GM20431 (cell line): Measurements from ENCODE around the gene AFAP1.

Experiments
- in situ Hi-C: fragments of 300-500 bp; cut with MseI, MboI; formaldehyde crosslinking; loops from one replicate; pipeline ENCODE4 v1.15.0; 2020; ENCODE audit warnings: low sequenced_read_pairs; ENCODE audit not compliant: unreplicated experiment

The AFAP1 gene

GRCh38 chr4:7778510-7779431 is 160.9 kb downstream of the AFAP1 start:
- in situ Hi-C loops, result no loop called here

DNA sequence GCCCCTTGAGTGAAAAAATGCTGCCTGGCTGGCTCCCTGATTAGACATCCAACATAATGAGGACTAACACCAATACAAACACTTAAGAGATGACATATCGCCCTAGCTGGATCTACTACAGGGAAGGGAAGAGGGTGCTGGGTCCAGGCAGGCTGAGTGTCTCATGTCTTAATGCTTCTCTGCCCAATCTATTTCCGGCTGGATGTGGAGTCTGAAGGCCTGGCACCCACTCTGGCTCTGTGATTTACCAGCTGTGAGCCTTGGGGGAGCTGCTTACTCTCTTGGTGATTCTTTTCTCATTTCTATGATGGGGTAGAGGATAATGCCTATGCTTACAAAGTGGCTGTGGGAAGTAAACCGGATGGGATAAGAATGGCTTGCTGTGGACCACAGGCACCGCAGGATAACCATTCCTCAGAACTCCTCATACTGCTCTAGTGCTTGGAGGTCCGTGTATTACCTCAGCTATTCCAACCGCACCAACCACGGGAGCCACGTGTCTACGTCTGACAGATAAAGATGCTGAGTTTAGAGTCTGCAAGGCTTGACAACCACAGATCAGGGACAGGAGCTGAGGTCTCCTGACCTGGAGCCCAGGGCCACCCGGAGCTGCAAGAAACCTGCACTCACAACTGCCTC is 161.7 kb downstream of the AFAP1 start:
- in situ Hi-C loops, result no loop called here

GRCh38 chr4:7777017-7777710 is 162.5 kb downstream of the AFAP1 start:
- in situ Hi-C loops, result no loop called here

GRCh38 chr4:7775396-7775795 is 164.3 kb downstream of the AFAP1 start:
- in situ Hi-C loops, result no loop called here

- in situ Hi-C loops, result no loop called here
Measured at GRCh38 chr4:7774301-7775294, 165.1 kb downstream of the AFAP1 start.

DNA sequence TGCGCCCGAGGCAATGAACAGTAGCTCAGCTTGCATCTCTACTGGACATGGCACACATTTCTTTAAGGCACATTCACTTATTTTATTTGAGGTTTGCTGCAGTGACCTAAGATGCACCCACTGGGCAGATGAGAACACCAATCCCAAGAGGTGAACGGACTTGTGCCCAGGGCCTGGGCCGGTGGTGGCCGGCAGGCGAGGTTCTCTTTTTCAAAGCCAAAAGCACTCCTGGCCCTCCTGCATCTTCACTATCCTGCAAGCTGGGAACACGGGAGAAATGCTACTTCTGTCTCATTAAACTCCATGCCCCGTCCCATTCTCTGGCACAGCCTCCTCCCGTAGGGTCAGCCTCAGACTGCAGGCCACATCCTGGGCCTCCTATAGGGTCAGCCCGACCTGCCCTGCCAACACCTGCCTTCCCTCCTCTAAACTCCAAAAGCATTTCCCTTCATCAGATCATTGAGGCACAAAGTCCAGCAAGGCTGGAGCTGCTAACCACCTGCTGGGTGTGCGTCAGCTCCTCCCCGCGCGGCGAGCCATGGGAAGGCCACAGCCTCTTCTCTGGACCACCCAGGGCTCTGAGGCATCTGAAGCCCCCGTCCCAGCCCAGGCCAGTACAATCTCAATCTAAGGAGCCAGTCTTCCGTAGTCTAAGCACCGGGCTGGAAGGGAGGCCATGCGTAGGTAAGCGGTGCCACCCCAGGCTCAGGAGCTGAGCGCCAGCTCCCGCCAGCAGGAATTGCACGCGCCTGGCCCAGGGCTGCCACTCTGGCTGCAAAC is 166.1 kb downstream of the AFAP1 start:
- in situ Hi-C loops, result no loop called here

DNA sequence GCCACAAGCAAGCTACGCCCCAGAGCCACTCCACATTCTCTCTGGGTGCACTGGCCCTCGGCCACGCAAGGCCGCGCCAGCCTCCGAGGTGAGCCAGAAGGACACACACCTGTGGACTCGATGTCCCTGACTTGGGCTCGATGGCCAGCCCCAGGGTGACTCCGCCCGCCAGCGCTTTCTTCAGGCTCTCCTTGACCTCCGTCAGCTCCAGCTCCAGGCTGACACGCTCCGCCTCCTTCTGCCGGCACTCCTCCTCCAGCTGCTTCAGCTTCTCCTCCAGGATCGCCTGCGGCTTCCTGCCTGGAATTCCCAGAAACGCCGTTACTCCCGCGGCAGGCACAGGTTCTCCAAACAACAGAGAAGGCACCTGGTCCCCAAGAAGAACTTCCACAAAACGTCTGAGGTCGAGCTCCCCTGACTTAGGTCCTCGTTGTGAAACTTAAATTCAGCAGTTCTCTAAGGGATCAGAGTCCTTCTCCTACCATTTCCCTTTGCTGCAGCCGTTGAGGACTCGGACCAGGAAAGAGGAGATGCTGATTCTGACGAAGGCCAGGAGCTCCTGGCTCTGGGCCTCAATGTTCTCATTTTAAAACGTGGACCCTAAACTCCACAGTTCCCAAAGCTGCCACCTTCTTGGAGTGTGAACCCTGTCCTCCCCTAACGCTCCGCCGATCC is 166.8 kb downstream of the AFAP1 start:
- in situ Hi-C loops, result no loop called here

- in situ Hi-C loops, result no loop called here
Measured at GRCh38 chr4:7771541-7772507, 167.8 kb downstream of the AFAP1 start.

DNA sequence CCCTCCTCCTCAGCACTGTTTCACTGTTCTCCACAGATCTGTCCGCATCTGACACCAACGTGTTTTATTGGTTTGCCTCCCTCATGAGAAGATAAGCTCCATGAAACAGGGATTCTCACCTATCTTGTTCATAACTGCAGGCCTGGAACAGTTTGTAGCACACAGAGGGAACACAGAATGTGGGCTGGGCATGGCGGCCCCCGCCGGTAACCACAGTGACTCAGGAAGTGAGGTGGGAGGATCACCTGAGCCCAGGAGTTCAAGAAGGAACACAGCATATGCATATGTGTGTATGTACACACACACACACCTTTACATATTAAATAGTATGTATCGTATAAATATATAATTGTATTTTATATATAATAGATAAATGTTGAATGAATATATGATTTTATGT is 168.6 kb downstream of the AFAP1 start:
- in situ Hi-C loops, result no loop called here

DNA sequence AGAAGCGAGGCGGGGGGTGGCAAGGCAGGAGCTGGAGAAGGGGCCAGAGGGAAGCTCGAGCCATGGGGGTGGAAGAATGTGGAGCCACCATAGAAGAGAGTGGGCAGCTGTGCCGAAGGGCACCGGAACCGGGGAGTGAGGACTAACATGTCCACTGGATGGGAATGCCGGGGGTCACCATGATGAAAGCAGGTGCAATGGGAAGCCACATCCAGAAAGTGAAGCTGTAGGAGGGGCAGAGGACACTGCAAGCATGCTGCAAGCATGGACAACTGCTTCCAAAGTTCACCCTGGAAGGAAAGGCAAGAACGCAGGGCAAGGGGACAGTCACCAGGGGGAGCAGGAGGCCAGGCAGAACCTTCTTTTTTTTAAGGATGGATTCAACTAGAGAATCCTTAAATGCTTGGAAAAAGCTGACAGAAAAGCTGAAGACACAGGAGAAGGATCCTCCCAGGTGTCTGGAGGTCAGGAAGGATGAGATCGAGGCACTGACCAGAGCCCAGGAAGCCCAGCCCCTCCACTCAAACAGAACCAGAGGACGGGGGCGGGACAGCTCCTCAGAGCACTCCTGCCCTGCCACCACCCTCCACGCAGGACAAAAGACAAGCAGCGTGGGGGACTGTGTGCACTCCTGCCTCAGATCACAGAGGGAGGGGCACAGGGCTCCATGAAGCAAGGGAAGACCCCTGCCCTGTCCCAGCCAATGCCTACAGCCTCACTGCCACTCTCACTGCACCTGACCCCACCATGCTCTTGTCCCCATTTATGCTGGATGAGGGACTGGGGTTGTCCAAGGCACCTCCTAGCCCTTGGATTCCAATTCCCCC is 169.2 kb downstream of the AFAP1 start:
- in situ Hi-C loops, result no loop called here

GRCh38 chr4:7769396-7770223 is 170.1 kb downstream of the AFAP1 start:
- in situ Hi-C loops, result no loop called here

GRCh38 chr4:7768736-7769135 is 170.9 kb downstream of the AFAP1 start:
- in situ Hi-C loops, result no loop called here

DNA sequence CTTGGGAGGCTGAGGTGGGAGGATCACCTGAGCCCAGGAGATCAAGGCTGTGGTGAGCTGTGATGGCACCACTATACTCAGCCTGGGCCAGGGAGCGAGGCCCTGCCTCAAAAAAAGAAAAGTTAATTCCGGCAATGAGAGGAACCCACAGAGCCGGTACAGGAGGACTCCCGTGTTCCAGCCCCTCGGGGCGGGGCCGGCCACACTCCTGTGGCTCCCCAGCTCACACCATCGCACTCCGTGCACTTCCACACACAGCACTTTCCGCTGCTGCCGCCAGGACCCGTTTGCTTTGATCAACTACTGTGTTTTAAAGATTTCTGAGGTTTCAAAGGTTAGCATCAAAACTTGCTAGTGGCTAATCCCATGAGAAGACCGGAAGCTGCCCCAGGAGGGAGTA is 171.7 kb downstream of the AFAP1 start:
- in situ Hi-C loops, result no loop called here

GRCh38 chr4:7767526-7767925 is 172.1 kb downstream of the AFAP1 start:
- in situ Hi-C loops, result no loop called here

DNA sequence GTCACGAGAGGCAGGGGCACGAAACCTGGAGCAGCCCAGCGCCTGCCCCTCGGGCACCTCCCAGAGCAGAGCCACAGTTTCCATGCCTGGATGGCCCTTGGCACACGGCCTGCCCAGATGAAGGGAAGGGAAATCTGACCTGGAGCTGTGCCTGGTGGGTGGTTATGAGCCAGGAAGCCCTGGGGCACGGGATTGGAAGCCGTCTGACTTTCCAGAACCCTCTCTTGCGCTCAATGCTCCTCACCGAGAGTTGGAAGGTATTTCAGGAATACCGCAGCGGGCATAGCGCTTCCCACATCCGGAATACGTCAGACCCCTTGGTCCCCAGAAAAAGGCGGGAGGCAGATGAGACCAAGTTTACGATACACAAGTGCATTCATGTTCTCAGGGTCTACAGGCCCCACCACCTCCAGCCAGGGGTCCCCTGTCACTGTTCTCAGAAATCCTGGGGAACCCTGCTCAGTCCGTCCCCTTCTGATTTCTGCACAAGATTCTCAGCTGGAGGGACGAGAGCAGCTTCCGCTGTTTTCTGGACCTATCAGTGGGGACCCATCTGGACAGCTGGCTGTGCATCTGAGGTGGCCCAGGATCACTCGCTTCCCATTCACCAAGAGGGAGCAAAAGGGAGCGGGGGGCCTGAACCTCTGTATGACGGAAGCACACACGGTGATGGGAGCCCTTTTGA is 172.9 kb downstream of the AFAP1 start:
- in situ Hi-C loops, result no loop called here
